ENCODE data around the gene HCRTR1.

Gene HCRTR1

GRCh38 chr1:31626223-31627207 lies 9.0 kb downstream of the HCRTR1 start:
- DNase-seq: peak in 1 of 2 donors; percentile 48

- DNase-seq: no peak
Observed at GRCh38 chr1:31627301-31627929, 9.9 kb downstream of the HCRTR1 start.

GRCh38 chr1:31627930-31628559 lies 10.6 kb downstream of the HCRTR1 start:
- DNase-seq: no peak

- no peak for DNase-seq
Observed at GRCh38 chr1:31628931-31629556, 11.6 kb downstream of the HCRTR1 start.

GRCh38 chr1:31632649-31633048 lies 15.2 kb downstream of the HCRTR1 start:
- DNase-seq: no peak

- DNase-seq: peak; percentile 24 to 37
Observed at GRCh38 chr1:31633117-31633516, 15.6 kb downstream of the HCRTR1 start.

GRCh38 chr1:31637915-31638673 lies 20.6 kb downstream of the HCRTR1 start:
- DNase-seq: no peak

- peak; percentile 75 to 85 for DNase-seq
Observed at GRCh38 chr1:31639543-31639942, 22.1 kb downstream of the HCRTR1 start.

- DNase-seq: no peak
Observed at GRCh38 chr1:31640179-31640578, 22.7 kb downstream of the HCRTR1 start.

GRCh38 chr1:31640964-31641363 lies 23.5 kb downstream of the HCRTR1 start:
- no peak for DNase-seq

- DNase-seq: no peak
Observed at GRCh38 chr1:31642366-31642765, 24.9 kb downstream of the HCRTR1 start.

GRCh38 chr1:31642897-31643296 lies 25.4 kb downstream of the HCRTR1 start:
- no peak for DNase-seq

GRCh38 chr1:31643976-31644559 lies 26.6 kb downstream of the HCRTR1 start:
- no peak for DNase-seq

- peak; percentile 99 for DNase-seq
Observed at GRCh38 chr1:31644560-31645273, 27.2 kb downstream of the HCRTR1 start, which contains the start of gene PEF1. PEF1 (minus strand) TSS chr1:31644876; CDS start chr1:31644864, 12 bp downstream.

- DNase-seq: no peak
Observed at GRCh38 chr1:31645274-31645568, 27.7 kb downstream of the HCRTR1 start.

- DNase-seq: no peak
Observed at GRCh38 chr1:31646259-31646960, 28.9 kb downstream of the HCRTR1 start.

GRCh38 chr1:31647106-31647505 lies 29.6 kb downstream of the HCRTR1 start:
- no peak for DNase-seq

- no peak for DNase-seq
Observed at GRCh38 chr1:31648190-31648589, 30.7 kb downstream of the HCRTR1 start.

- no peak for DNase-seq
Observed at GRCh38 chr1:31648641-31649357, 31.3 kb downstream of the HCRTR1 start.

All from inflammatory macrophage (primary cell).